Testis (tissue), 2 donors: ENCODE results near the gene NFIL3.

Experiments used
- CTCF ChIP-seq, 3 experiments: fragments of 450-650 bp in 2 of 3; fragments of 200-600 bp in 1 of 3; sonication (generic) in 1 of 3; IDR thresholded peaks; one replicate each; pipeline ENCODE4 v1.5.1; 2016 to 2019; ENCODE audit warnings: antibody characterized with exemption in 3 of 3, mild to moderate bottlenecking in 2 of 3, moderate library complexity in 1 of 3
- POLR2A ChIP-seq: fragments of 450-650 bp; IDR thresholded peaks from one replicate; pipeline ENCODE4 v1.6.1; 2017; ENCODE audit warnings: antibody characterized with exemption, mild to moderate bottlenecking, moderate library complexity

DNA sequence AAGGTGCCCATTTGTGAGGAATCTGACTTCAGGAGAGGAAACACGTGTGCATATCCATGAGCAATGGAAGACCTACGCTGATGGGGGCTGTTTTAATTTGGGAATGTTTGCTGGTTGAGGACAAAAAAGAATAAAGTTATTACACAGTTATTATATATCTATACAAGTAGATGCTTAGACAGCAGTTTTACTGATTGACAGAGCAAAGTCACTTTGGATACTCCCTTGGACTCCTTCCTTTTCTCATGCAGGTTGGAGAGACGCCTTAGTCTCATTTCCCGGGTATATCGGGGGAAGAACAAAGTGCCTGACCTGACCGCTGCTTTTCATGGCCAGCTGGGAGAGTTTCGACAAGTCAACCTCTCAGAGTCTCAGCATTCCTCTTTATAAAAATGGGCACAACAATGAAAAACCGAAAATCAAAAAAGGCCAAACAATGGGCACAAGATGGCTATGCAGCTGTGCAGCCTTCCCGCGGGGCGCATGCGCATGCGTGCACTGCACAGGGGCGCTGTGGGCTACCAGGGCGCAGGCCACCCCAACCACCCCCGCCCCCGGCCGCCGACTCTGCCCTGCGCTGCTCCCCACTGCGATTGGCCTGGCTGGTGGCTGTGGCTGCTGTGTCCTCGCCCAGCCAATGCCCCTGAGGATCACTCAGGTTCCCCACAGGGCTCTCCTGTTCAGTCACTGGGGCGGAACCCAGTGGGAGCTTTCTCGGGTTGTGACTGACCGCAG is 18.1 kb downstream of the NFIL3 start:
- TF ChIP-seq CTCF (IDR thresholded peaks at IDR 0.05) (no peak), POLR2A (no peak)
